Breast epithelium (tissue), 4 donors: Measurements from ENCODE around the gene TBC1D2B. TPM values are rescaled to one million over a fixed set of nuclear protein-coding genes. Genes with fewer than 3 reads are reported as not detected.

Experiments used
- DNase-seq, 2 donors: peaks; one replicate each; pipeline ENCODE4 v3.0.0-alpha.2; 2019; ENCODE audit warnings: low spot score in 2 of 2
- H3K27ac ChIP-seq, 2 donors: fragments of 200-600 bp; sonication (generic) in 1 of 2; one replicate each; pipeline ENCODE4 v1.5.1; 2016 to 2019; ENCODE audit warnings: mild to moderate bottlenecking in 1 of 2
- H3K27me3 ChIP-seq, 2 donors: fragments of 200-600 bp; sonication (generic) in 1 of 2; one replicate each; pipeline versions ENCODE4 v1.5.1 to v1.6.0; 2017 to 2019; ENCODE audit warnings: control low read depth in 1 of 2, mild to moderate bottlenecking in 1 of 2
- H3K36me3 ChIP-seq: fragments of 200-600 bp; one replicate; pipeline ENCODE4 v1.5.1; 2019
- H3K4me1 ChIP-seq, 2 donors: fragments of 200-600 bp; sonication (generic); one replicate each; pipeline ENCODE4 v1.5.1; 2016 to 2019; ENCODE audit warnings: control low read depth in 1 of 2
- H3K4me3 ChIP-seq, 3 donors: fragments of 200-600 bp; sonication (generic); 1 replicate in 2 of 3; 2 replicates in 1 of 3; pipeline ENCODE4 v1.5.1; 2016 to 2019; ENCODE audit warnings: mild to moderate bottlenecking in 3 of 3, moderate library complexity in 2 of 3
- H3K9me3 ChIP-seq, 2 donors: fragments of 200-600 bp; sonication (generic) in 1 of 2; one replicate each; pipeline ENCODE4 v1.5.1; 2016 to 2019; ENCODE audit warnings: control low read depth in 1 of 2
- POLR2A ChIP-seq: fragments of 450-650 bp; IDR thresholded peaks from one replicate; pipeline ENCODE4 v1.6.1; 2016; ENCODE audit warnings: antibody characterized with exemption, mild to moderate bottlenecking, moderate library complexity
- POLR2AphosphoS5 ChIP-seq, 3 donors: sonication (generic); formaldehyde crosslinking; IDR thresholded peaks; one replicate each; pipeline ENCODE4 v1.6.1; 2017; ENCODE audit warnings: antibody characterized with exemption in 3 of 3
- intact Hi-C: fragments of 100-400 bp; cut with DNase I; formaldehyde crosslinking; loops from one replicate; pipeline ENCODE4 v1.15.1; 2023; ENCODE audit warnings: low total_unique reads
- total RNA-seq, 3 donors: library from RNA; depleted of rRNA; stranded (reverse); fragments of >200 nt; gene quantifications; one replicate each; pipeline ENCODE4 v1.1.0, GENCODE V29; 2016
- TF ChIP-seq, protein P1 (sequence below), 3 donors: fragments of 450-650 bp; IDR thresholded peaks; one replicate each; pipeline ENCODE4 v1.5.1; 2016 to 2017; ENCODE audit warnings: antibody characterized with exemption in 3 of 3, mild to moderate bottlenecking in 3 of 3, moderate library complexity in 3 of 3

Gene TBC1D2B
- total RNA-seq, 3 donors from 2014 or later, result 44.9 to 71.0 (median 69.2) TPM

DNA sequence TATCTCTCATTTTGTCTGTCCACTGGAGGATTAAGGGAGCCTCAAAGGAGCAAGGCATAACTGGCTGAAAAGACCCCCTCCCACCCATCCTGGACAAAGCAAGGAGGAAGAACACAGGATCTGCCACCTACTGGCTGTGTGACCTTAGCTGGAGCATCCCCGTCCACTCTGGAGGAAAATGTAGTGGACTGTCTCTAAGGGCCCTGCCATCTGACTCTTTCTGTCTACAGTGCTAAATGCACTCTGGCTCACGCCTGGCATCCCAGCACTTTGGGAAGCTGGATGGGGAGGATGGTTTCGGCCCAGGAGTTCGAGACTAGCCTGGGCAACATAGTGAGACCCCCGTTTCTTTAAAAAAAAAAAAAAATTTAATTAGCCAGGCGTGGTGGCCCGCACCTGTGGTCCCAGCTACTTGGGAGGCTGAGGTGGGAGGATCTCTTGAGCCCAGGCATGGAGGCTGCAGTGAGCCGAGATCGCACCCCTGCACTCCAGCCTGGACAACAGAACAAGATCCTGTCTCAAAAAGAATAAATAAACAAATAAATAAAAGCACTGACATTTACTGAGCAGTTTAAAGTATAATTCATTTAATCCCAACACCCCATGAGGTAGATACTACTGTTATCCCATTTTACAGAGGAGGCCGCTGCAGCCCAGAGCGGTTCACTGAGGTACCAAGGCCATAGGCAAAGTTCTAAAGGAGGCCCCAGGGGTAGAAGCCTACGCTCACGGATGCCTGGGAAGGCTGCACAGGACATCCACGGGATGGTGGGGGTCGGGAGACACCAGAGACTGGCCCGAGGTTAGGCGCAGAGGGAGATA, 1.1 kb downstream of the TBC1D2B start:
- no peaks in the 10 kb centered on the region for H3K27me3 ChIP-seq
- H3K9me3 ChIP-seq, result no peaks in the 10 kb centered on the region
- no peaks in the 10 kb centered on the region for H3K36me3 ChIP-seq
- peak overlapping the region; percentile 83 to 95 for H3K27ac ChIP-seq
- intact Hi-C loops, result no loop called here
- no peaks in the 10 kb centered on the region for H3K4me1 ChIP-seq
- peak overlapping the region; percentile 84 to 92 (median 92) for H3K4me3 ChIP-seq
- no peak for TF ChIP-seq POLR2AphosphoS5 (IDR thresholded peaks at IDR 0.05)
- TF ChIP-seq, protein P1, sequence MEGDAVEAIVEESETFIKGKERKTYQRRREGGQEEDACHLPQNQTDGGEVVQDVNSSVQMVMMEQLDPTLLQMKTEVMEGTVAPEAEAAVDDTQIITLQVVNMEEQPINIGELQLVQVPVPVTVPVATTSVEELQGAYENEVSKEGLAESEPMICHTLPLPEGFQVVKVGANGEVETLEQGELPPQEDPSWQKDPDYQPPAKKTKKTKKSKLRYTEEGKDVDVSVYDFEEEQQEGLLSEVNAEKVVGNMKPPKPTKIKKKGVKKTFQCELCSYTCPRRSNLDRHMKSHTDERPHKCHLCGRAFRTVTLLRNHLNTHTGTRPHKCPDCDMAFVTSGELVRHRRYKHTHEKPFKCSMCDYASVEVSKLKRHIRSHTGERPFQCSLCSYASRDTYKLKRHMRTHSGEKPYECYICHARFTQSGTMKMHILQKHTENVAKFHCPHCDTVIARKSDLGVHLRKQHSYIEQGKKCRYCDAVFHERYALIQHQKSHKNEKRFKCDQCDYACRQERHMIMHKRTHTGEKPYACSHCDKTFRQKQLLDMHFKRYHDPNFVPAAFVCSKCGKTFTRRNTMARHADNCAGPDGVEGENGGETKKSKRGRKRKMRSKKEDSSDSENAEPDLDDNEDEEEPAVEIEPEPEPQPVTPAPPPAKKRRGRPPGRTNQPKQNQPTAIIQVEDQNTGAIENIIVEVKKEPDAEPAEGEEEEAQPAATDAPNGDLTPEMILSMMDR (IDR thresholded peaks at IDR 0.05), result no peak
- no peak for TF ChIP-seq POLR2A
- no peak for DNase-seq

DNA sequence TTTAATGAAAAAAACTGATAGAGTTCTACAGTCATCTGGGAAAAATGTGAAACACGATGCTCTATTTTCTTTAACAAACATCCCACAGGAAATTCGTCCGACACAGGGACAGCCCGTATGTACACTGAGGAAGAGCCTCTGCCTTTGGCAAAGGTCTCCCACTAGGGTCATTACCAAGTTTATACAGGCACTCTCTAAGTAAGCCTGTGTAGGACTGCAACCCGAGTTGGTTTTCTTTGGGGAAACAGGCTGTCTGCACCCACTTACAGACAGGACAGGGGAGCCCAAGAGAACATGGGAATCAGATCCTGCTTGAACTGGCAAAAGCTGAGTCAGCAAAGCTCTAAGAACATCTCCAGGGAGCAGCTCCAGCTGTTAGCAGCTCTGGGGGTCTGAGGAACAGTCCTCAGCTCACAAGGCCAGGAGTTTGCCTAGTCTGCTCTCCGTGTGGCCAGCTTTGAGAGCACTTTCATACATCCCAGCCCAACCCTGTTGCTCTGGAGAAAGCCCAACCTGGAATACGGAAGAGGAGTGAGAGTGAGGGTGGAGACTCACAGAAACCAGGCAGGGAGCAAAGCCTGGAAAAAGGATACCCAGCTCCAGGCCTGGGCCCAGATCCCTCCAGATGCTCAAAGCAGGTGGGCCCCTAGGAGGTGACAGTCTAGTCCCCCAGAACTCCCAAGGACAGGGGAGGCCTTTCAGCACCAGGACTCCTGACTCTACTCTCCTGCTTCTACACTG, 1.9 kb downstream of the TBC1D2B start:
- no peaks in the 10 kb centered on the region for H3K9me3 ChIP-seq
- H3K27ac ChIP-seq, result peak overlapping the region; percentile 83 to 95
- TF ChIP-seq, protein P1 (IDR thresholded peaks at IDR 0.05), result no peak
- TF ChIP-seq POLR2AphosphoS5 (IDR thresholded peaks at IDR 0.05) (no peak), POLR2A (no peak)
- intact Hi-C loops, result no loop called here
- no peaks in the 10 kb centered on the region for H3K27me3 ChIP-seq
- peak in 1 of 2 donors; percentile 48 for DNase-seq
- H3K4me1 ChIP-seq, result no peaks in the 10 kb centered on the region
- H3K4me3 ChIP-seq, result peak overlapping the region; percentile 84 to 92 (median 92)
- no peaks in the 10 kb centered on the region for H3K36me3 ChIP-seq

DNA sequence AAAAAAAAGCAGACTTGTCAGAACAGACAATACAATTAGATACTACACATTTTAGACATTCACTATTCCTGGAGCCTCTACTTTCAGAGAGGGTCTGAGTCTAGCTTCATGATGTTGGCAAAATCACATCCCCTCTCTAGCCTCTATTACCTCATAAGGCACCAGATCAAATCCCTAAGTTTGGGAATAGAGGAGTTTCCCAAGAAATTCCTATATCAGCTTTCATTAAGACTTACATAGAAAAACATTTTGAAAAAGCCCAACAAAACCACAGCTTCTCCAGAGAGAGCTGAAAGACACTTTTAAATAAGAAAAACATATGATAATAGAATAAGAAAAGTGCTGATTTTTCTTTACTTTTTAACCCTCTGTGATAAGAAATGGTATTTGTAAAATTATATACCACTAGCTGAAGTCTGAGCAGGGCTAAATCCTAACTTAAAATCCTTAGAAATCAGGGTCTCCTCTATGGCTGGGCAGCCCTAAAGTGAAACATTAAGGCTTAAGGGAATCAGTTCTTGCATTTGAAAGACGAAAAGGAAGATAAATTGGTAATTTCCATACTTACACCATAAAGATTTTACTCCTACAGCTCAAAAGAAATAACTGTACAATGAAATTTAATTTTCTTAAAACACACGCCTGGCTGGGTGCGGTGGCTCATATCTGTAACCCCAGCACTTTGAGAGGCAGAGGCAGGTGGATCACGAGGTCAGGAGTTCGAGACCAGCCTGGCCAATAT, 4.3 kb downstream of the TBC1D2B start:
- intact Hi-C loops, result no loop called here
- H3K9me3 ChIP-seq, result no peaks in the 10 kb centered on the region

DNA sequence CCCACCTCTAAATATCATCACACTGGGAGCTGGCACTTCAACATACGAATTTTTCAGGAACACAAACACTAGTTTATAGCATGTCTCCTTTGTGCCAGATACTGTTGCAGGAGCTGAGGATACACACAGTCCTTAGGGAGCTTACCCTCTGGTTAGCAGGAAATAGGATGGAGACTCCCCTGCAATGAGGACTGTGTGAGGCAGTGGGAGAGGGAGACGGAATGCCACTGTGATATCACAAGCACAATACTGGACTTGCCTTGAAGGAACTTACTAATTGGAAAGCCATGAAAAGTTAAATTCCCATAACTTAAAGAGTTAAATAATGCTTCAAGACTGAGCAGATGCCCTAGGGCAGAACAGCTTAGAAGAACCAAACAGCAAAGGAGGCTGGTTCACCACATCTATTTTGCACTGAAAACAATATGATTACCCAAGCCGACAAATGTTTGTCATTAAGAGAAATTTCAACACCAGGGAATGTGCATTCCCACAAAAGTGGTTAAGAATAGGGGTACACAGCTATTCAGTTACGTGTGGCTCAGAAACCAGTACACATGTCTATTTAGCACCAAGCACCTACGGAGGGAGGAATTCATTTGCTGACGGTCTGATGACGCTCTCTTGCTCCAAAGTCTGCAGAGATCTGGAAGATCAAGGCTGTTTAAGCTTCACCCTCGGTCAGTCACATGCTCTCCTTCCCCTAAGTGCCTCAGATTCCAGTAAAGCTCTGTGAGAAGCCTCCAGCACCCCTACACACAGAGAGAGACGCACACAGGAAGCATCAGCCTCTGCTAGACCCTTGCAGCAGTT, 5.2 kb downstream of the TBC1D2B start:
- Histone ChIP-seq H3K27ac (peak overlapping the region; percentile 57 to 95), H3K4me3 (peak overlapping the region in 1 of 3 donors; percentile 43), H3K9me3 (no peaks in the 10 kb centered on the region), H3K4me1 (peaks cover 0 to 13% of the 10 kb centered on the region in 2 donors), H3K27me3 (no peaks in the 10 kb centered on the region), H3K36me3 (no peaks in the 10 kb centered on the region)
- TF ChIP-seq POLR2A, result peak; percentile 19
- peak in 2 of 3 donors; percentile 36 to 47 for TF ChIP-seq POLR2AphosphoS5 (IDR thresholded peaks at IDR 0.05)
- TF ChIP-seq, protein P1 (IDR thresholded peaks at IDR 0.05), result no peak
- intact Hi-C loops, result no loop called here
- no peak for DNase-seq

More for the DNA sequence above, 4.3 kb downstream of the TBC1D2B start:
- Histone ChIP-seq H3K36me3 (no peaks in the 10 kb centered on the region), H3K4me3 (peak overlapping the region in 1 of 3 donors; percentile 92), H3K27ac (peak overlapping the region; percentile 57 to 95), H3K27me3 (no peaks in the 10 kb centered on the region), H3K4me1 (peaks cover 0 to 10% of the 10 kb centered on the region in 2 donors)
- TF ChIP-seq, protein P1 (IDR thresholded peaks at IDR 0.05), result no peak
- TF ChIP-seq POLR2AphosphoS5 (IDR thresholded peaks at IDR 0.05), result no peak
- no peak for TF ChIP-seq POLR2A
- DNase-seq, result no peak
